AG04450 (cell line): ENCODE data around the gene FASN. TPM values are rescaled to one million over a fixed set of nuclear protein-coding genes. Genes with fewer than 3 reads are reported as not detected.

ENCODE experiments used
- CTCF ChIA-PET: fragments of 300-600, 350-600 bp; formaldehyde crosslinking; extraction: SDS; loops from one replicate; lab custom pipeline; 2022; ENCODE audit warnings: antibody characterized with exemption, inconsistent platforms; lab: Charles Lee
- POLR2A ChIA-PET: fragments of 350-600 bp; formaldehyde crosslinking; extraction: SDS; loops from one replicate; lab custom pipeline; 2021; ENCODE audit warnings: antibody characterized with exemption, inconsistent platforms; lab: Yijun Ruan, JAX
- DNase-seq: peaks from one replicate; pipeline ENCODE4 v3.0.0-alpha.2; 2011; ENCODE audit warnings: low read depth, low spot score
- H3K27ac ChIP-seq: one replicate; pipeline ENCODE4 v1.5.1; 2012; ENCODE audit warnings: low read depth, low read length, control low read depth
- H3K27me3 ChIP-seq: one replicate; pipeline ENCODE4 v1.6.0; 2012; ENCODE audit warnings: low read length; ENCODE audit not compliant: control insufficient read depth, insufficient read depth
- H3K4me3 ChIP-seq: 2 replicates; pipeline ENCODE4 v1.5.1; 2011; ENCODE audit warnings: mild to moderate bottlenecking, low read depth, low read length, control low read depth
- H3K9me3 ChIP-seq: 2 replicates; pipeline ENCODE4 v1.5.1; 2012; ENCODE audit warnings: low read length; ENCODE audit not compliant: control insufficient read depth, insufficient read depth
- polyA plus RNA-seq: library from polyadenylated mRNA; depleted of rRNA; stranded (reverse); fragments of >200 nt; gene quantifications from 2 replicates; pipeline ENCODE4 v1.2.3, GENCODE V29; 2011
- TF ChIP-seq, protein P1 (sequence below): IDR thresholded peaks from 2 replicates; pipeline ENCODE4 v1.5.1; 2011; ENCODE audit warnings: low read depth, low read length, control low read depth, inconsistent platforms

Gene FASN
- polyA plus RNA-seq, 1 experiment = 6.2 TPM

DNA sequence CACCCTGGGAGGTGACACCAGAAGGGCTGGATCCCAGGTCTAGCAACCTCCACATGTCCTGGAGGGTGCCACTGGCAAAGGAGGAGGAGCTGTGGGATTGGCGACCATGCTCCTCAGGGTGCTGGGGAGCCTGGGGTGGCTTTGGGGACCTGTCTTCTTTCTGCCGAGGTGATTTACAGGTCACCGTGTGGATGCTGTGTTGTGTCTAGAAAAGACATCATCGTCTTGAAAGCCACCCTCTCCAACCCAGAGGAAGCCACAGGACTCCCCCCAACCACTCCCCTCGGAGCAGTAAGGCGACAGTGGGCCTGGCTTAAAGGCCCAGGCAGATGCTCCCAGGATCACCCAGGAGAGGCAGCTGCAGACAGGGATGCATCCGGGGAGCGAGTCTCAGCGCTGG lies 29.7 kb upstream of the FASN start:
- TF ChIP-seq, protein P1, sequence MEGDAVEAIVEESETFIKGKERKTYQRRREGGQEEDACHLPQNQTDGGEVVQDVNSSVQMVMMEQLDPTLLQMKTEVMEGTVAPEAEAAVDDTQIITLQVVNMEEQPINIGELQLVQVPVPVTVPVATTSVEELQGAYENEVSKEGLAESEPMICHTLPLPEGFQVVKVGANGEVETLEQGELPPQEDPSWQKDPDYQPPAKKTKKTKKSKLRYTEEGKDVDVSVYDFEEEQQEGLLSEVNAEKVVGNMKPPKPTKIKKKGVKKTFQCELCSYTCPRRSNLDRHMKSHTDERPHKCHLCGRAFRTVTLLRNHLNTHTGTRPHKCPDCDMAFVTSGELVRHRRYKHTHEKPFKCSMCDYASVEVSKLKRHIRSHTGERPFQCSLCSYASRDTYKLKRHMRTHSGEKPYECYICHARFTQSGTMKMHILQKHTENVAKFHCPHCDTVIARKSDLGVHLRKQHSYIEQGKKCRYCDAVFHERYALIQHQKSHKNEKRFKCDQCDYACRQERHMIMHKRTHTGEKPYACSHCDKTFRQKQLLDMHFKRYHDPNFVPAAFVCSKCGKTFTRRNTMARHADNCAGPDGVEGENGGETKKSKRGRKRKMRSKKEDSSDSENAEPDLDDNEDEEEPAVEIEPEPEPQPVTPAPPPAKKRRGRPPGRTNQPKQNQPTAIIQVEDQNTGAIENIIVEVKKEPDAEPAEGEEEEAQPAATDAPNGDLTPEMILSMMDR = no peak

DNA sequence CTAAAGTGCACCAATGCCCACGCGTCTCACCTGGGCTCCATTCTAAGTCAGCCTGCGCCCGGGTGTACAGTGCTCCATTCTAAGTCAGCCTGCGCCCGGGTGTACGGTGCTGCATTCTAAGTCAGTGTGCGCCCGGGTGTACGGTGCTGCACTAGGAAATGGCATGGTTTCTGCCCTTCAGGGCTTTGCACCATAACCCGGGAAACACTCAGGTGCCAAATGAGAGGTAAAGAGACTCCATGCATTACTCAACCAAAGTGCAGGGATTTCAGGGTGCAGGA lies 29.2 kb upstream of the FASN start:
- CTCF ChIA-PET = no interaction called here
- Histone ChIP-seq H3K27me3 (no peaks in the 10 kb centered on the region), H3K27ac (no peak overlapping the region), H3K9me3 (peaks cover 2% of the 10 kb centered on the region; the same call in 1 of the 2 replicates), H3K4me3 (no peak overlapping the region)
- TF ChIP-seq, protein P1 = no peak
- POLR2A ChIA-PET = no interaction called here
- DNase-seq = no peak

More for the DNA sequence above, 29.7 kb upstream of the FASN start:
- no peak overlapping the region for H3K4me3 ChIP-seq
- POLR2A ChIA-PET = no interaction called here
- peaks cover 2% of the 10 kb centered on the region; the same call in 1 of the 2 replicates for H3K9me3 ChIP-seq
- CTCF ChIA-PET = no interaction called here
- no peaks in the 10 kb centered on the region for H3K27me3 ChIP-seq
- H3K27ac ChIP-seq = no peak overlapping the region
- no peak for DNase-seq

DNA sequence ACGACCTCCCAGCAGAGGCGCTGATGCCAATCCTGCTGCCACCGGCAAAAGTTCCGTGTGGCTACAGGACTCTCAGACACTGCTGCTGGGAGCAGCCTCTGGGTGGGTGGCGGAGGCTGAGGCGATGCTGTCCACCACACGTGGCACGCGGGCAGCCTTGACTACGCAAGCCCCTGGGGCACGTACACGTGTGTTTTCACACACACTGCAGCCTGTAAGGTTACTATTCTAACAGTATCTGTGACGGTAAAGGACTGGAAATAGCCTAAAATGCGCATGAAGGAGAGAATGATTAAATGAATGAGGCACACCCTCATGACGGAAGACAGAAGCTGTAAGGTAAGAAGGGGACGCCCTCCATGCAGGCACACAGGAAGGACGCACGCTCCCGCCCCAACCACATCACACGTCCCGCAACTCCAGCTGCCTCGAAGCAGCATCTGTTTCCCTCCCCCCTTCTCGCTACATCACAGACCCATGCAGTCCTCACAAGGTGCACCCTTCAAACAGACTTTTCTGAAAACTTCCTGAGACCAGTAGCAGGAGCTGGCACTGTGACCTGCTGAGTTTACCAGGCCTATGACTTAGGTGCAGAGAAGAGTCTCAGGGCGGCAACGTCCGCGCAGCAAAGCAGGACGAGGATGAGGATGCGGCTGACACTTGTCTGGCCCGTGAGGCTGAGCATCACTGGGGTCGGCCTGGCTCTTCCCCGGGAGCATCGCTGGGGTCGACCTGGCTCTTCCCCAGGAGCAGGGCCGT lies 28.7 kb upstream of the FASN start:
- peaks cover 2% of the 10 kb centered on the region; the same call in 1 of the 2 replicates for H3K9me3 ChIP-seq

DNA sequence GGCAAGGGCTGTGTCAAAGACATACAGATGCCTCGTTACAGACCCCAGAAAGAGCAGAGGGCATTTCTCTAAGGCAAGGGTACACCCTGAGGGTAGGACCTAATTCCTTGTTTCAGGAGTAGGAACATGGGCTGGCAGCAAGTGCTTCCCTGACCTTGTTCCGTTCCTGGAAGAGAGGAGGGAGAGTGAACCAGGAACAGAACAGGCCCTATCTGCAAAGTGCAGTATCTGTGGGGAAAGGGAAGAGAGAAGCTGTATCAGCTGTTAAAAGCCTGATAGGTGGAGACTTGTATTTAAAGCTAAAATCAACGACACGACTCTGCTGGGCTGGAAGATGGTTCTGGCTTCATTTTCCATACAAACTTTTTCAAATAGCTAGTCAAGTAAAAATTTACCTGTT lies 26.1 kb upstream of the FASN start:
- ChIA-PET POLR2A (no interaction called here), CTCF (interaction anchor here (1.1 kb wide), 1 partner anchor 82 kb away, joined by 4 read pairs; no protein-coding TSS in a partner anchor)
- no peak overlapping the region for H3K4me3 ChIP-seq

More for the DNA sequence above, 28.7 kb upstream of the FASN start:
- no peak overlapping the region for H3K27ac ChIP-seq
- DNase-seq = no peak
- ChIA-PET POLR2A (no interaction called here), CTCF (no interaction called here)
- H3K27me3 ChIP-seq = no peaks in the 10 kb centered on the region
- TF ChIP-seq, protein P1 = no peak
- no peak overlapping the region for H3K4me3 ChIP-seq

More for the DNA sequence above, 26.1 kb upstream of the FASN start:
- Histone ChIP-seq H3K9me3 (peaks cover 2% of the 10 kb centered on the region; the same call in 1 of the 2 replicates), H3K27ac (no peak overlapping the region), H3K27me3 (no peaks in the 10 kb centered on the region)
- TF ChIP-seq, protein P1 = no peak
- DNase-seq = no peak
